Measurements from ENCODE around the gene AFG1L.
"Not testable (repeated sequence)": the region's sequence is repeated elsewhere in the genome, so short reads cannot be mapped to it uniquely, and the experiment has no call there.

Gene AFG1L

GRCh38 chr6:108510461-108511319 lies 215.8 kb downstream of the AFG1L start:
- no peak for FAIRE-seq
- no peak for DNase-seq (ENCODE audit: low spot score)

- FAIRE-seq (no peak), DNase-seq (ENCODE audit: low spot score) (peak; percentile 9)
Observed at GRCh38 chr6:108518714-108519576, 224.1 kb downstream of the AFG1L start.

DNA sequence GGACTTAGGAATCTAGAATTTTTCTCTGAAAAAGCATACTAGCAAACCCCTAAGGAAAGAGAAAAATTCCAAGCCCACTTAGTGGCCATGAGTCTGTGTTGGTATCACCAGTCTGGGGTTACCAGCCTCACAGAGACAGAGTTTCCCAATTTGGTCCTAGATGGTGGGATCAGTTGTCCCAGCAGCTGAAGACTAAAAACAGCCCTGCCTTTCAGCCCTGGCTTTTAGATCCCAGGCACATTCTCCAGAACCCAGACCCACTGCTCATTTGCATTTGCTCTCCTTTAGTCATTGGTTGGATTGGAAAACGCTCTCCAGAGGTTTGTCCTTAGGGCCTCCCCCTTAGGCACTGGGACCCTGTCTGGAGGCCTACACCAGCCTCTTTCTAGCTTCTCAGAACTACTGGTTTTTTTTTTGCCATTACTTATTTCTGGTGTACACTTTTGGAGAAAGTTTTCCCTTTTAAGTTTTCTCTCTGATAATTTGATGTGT lies 226.8 kb downstream of the AFG1L start:
- DNase-seq (ENCODE audit: low spot score), result no peak
- no peak for FAIRE-seq

DNA sequence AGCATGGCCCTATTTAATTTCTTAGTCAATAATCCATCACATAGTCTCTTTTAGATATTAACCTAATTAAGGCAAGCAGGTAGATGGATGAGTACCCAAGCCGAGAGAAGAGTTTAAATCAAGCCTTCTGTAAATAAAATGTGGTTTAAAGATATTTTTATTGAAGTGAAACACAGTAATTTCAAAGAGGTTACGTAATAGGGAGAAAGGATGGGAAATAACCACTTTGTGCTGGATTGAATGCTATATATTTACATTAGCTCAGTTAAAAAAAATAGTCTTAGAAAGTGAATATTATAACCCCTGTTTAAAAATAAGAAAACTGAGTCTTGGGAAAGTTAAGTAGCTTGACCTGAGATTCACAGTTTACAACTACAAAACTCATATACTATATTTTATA lies 228.8 kb downstream of the AFG1L start:
- FAIRE-seq (no peak), DNase-seq (ENCODE audit: low spot score) (no peak)

GRCh38 chr6:108524528-108525248 lies 229.8 kb downstream of the AFG1L start:
- DNase-seq (ENCODE audit: low spot score), result no peak

GRCh38 chr6:108526739-108527174 lies 231.9 kb downstream of the AFG1L start:
- DNase-seq (ENCODE audit: low spot score) (peak; percentile 27), FAIRE-seq (no peak)

More at GRCh38 chr6:108524528-108525248, 229.8 kb downstream of the AFG1L start:
- no peak for FAIRE-seq

GRCh38 chr6:108528878-108529277 lies 234.0 kb downstream of the AFG1L start:
- FAIRE-seq (no peak), DNase-seq (ENCODE audit: low spot score) (no peak)

DNA sequence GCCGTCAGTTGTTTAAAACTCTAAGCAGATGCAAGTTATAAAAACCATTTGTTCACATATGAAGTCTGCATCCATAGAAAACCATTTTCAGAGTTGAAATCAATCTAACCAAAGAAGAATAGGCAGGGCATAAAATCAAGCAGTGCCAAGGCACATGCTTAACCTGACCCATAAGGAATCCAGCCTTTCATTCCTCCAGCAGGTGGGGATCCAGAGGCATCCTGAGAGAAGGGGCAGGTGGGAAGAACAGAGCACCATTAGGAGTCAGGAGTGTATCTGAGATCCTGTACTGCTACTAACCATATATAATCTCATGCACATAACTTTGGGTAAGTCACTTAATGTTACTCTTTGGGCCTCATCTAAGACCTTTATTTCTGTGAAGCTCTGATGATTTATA lies 236.5 kb downstream of the AFG1L start:
- FAIRE-seq (no peak), DNase-seq (ENCODE audit: low spot score) (no peak)

GRCh38 chr6:108535114-108535742 lies 240.4 kb downstream of the AFG1L start:
- DNase-seq (ENCODE audit: low spot score) (no peak), FAIRE-seq (no peak)

DNA sequence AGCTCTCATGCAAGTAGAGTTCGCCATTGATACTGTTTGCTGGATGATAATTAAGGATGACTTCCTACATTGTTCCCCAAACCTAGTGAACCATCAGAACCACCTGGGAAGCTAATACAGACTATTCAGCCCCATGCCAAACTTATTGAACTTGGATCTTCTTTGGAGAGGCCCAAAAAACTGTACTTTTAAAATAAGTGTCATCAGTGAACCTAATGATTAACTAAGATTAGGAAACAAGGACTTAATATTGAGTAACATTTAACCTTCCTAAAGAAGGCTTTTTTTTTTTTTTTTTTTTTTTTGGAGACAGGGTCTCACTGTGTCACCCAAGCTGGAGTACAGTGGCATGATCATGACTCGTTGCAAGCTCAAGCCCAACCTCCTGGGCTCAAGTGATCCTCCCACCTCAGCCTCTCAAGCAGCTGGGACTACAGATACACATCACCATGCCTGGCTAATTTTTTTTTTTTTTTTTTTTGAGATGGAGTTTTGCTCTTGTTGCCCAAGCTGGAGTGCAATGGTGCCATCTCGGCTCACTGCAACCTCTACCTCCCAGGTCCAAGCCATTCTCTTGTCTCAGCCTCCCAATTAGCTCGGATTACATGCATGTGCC lies 241.2 kb downstream of the AFG1L start:
- not testable (repeated sequence) for DNase-seq (ENCODE audit: low spot score); FAIRE-seq

DNA sequence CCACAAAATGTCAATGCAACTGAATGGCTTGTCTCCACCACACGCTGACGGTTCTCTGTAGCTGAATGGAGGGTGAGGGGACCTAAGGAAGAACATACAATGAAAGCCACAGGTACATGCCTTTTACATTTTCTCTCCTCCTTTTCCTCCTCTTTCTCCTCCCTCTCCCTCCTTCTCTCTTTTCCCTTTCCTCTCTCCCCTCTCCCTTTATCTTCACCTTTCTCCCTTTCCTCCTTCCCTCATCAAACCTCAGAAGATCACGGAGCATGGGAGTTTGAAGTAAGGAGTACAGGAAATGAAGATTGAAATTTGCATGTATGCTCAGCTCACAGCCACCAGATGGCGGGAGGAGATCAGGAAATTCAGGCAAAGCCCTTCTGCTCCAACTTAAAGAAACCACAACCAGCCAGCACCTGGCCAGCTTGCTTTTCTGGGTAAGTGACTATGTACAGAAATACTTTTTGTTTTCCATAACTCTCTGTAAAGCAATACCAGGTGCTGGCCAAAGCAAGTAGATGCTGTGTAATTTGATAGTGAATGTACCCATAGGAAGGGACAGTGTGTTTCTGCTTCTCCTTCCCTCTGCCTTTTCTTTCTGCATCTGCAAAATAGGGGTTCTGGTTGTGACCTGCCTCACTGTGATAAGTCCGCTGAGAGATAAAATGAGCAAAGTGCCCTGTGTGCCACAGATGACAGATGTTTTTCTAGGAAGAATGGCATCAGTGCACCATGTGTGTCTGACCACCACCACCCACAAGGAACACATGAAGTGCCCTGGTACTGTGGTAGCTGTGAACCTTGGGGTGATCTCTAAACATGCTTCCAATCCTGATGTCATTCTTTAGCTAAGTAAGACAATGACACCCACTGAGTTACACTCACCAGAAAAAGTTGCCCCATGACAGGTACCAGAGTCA lies 247.2 kb downstream of the AFG1L start:
- peak; percentile 47 for DNase-seq (ENCODE audit: low spot score)
- peak; percentile 61 for FAIRE-seq

DNA sequence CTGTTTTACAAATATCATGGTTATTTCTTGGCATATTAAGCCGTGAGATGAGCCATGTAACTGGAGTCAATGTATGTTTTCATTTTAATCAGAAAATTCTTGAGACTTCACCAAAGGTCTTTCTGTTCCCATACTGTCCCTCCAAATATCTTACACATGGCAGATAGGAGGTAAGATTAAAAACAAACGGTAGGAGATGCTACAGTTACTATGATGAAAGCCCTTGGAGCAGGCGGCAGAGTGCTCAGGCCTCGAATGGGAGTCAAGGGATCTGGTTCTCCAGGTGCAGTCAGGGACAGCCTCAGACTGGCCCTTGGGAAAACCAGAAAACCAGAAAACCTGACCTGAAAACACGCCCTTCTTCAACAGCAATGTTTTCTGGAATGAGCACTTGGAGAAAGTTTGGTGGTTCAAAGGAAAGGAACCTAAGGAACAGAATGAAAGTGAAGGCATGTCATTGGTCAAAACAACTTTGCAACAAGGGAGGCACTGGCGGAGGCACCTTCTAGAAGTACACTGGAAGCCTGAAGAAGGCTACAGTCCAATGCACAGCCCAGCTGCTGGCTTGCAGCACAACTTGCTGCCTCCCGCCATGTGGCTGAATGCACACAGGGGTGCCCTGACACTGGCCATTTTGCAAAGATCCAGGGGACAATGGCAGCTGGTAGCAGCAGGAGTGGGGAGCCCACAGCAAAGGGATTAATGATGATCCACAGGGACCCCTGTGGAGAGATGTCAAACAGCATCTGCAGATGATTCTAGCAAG lies 248.5 kb downstream of the AFG1L start:
- DNase-seq (ENCODE audit: low spot score) (no peak), FAIRE-seq (no peak)

DNA sequence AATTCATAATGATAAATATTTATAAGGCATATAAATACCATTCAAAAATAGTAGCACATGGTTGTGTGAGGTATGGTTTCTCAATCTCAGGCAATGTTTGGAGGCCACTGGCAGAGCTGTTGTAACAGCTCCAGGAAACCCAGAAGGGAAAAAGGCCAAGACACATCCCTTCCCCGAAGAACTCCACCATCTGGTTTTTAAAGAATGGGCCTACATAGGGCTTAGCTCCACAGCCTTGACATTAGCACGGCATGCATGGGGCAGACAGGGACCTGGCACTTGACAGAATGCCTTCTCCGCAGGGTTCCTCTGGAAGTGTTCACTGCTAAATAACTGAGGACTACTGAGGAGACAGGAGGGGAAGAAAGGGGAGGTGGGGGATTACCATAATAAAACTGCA lies 249.8 kb downstream of the AFG1L start:
- DNase-seq (ENCODE audit: low spot score) (no peak), FAIRE-seq (no peak)

DNA sequence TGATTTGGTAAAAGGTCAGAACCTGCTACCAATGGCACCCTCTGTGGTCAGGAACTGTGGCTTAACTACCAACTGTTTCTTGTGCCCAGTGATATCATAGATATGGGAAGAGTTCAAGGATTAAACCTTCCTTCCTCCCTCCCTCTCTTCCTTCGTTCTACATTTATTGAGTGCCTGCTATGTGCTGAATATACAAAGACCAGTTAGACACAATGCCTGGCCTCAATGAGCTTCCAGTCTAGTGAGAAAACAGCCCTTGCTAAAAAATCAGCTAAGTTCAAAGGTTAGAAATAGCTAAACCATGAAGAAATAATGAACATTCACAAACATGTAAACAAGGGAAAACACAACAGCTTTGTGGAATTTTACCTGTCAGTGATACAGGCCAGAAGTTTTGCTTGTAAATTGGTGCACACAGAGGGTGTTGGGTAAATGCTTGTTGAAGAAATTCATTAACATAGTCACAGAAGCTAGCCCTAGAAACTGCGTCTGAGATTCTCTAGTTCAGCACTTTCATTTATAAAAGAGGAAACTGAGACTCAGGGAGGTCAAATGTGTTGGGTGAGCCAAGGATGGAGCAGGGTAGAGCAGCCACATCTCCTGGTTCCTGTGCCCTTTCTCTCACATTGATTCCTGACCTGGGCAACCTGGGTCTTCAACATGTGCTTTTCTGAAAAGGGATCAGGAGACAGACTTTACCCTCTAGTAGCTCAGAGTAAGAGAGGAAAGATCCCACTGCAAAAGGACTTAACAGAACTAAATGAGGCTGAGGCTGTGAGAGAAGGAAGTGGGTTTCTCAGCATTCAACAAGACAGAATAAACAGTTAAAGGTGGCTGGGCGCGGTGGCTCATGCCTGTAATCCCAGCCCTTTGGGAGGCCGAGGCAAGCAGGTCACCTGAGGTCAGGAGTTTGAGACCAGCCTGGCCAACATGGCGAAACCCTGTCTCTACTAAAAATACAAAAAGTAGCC lies 251.5 kb downstream of the AFG1L start:
- DNase-seq (ENCODE audit: low spot score), result no peak
- no peak for FAIRE-seq

- no peak for FAIRE-seq
- no peak for DNase-seq (ENCODE audit: low spot score)
Observed at GRCh38 chr6:108549241-108549640, 254.4 kb downstream of the AFG1L start.

- FAIRE-seq (no peak), DNase-seq (ENCODE audit: low spot score) (no peak)
Observed at GRCh38 chr6:108549741-108550140, 254.9 kb downstream of the AFG1L start.

DNA sequence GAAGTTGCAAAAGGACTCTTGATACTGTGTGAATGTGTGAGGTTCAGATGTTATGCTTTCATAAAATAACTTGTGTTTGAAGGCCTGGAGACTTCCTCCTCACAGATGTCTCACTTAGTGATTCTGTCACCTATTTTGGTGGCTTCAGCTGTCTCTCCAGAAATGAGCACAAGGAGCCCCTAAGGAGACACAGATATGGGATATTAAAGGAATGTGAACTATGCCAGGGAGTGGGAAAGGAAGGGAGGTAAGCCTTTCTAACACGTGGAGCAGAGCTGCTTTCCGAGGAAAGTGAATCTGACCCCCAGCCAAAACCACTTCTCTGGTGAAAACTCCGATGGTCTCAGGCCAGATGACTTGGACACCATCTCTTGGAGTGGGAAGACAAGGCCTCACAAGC lies 255.4 kb downstream of the AFG1L start:
- DNase-seq (ENCODE audit: low spot score) (no peak), FAIRE-seq (no peak)
